Brain microvascular endothelial cell (primary cell): ENCODE data around the gene GLRX5.
A peak's percentile ranks its signal among the peaks of the same experiment; 100 is the strongest.

Experiments used
- DNase-seq: peaks from one replicate; pipeline ENCODE4 v3.0.0-alpha.2; 2020
- H3K27ac ChIP-seq: fragments of 250-450 bp; sonication (Bioruptor Pico); 2 replicates; pipeline ENCODE4 v1.5.1; 2020; ENCODE audit warnings: mild to moderate bottlenecking, moderate library complexity
- H3K27me3 ChIP-seq: fragments of 250-450 bp; sonication (Bioruptor Pico); replicated peaks from 2 replicates; pipeline ENCODE4 v1.5.1; 2020; ENCODE audit warnings: mild to moderate bottlenecking
- H3K36me3 ChIP-seq: fragments of 250-450 bp; sonication (Bioruptor Pico); replicated peaks from 2 replicates; pipeline ENCODE4 v1.5.1; 2020; ENCODE audit warnings: mild to moderate bottlenecking
- H3K4me3 ChIP-seq: 2 replicates; pipeline ENCODE4 v1.5.1; 2011; ENCODE audit warnings: low read depth, mild to moderate bottlenecking, control low read depth, low read length, moderate library complexity
- CTCF ChIP-seq: IDR thresholded peaks from 2 replicates; pipeline ENCODE4 v1.5.1; 2011; ENCODE audit warnings: low read depth, mild to moderate bottlenecking, moderate library complexity, low read length, control low read depth, inconsistent platforms; ENCODE audit errors: missing control alignments
- in situ Hi-C: cut with HindIII; loops from 2 replicates; pipeline ENCODE4 v1.10.0; 2017; ENCODE audit warnings: low sequenced_read_pairs, low pct_ligation_motif_present

Gene GLRX5

GRCh38 chr14:95500772-95501401 is 34.0 kb upstream of the GLRX5 start:
- H3K27ac ChIP-seq: no peak overlapping the region
- H3K4me3 ChIP-seq: no peak overlapping the region
- H3K27me3 ChIP-seq: no peaks in the 10 kb centered on the region
- DNase-seq: peak; percentile 73
- in situ Hi-C loops: no loop called here
- H3K36me3 ChIP-seq: no peaks in the 10 kb centered on the region
- no peak for TF ChIP-seq CTCF

- no peak for TF ChIP-seq CTCF
- DNase-seq: no peak
- H3K36me3 ChIP-seq: no peaks in the 10 kb centered on the region
- in situ Hi-C loops: no loop called here
- no peak overlapping the region for H3K4me3 ChIP-seq
- H3K27me3 ChIP-seq: no peaks in the 10 kb centered on the region
- no peak overlapping the region for H3K27ac ChIP-seq
Measured at GRCh38 chr14:95502381-95502950, 32.4 kb upstream of the GLRX5 start.

- in situ Hi-C loops: no loop called here
- no peak overlapping the region for H3K27ac ChIP-seq
- H3K27me3 ChIP-seq: no peaks in the 10 kb centered on the region
- DNase-seq: no peak
- H3K4me3 ChIP-seq: no peak overlapping the region
- no peak for TF ChIP-seq CTCF
- H3K36me3 ChIP-seq: no peaks in the 10 kb centered on the region
Measured at GRCh38 chr14:95503365-95504134, 31.3 kb upstream of the GLRX5 start.

GRCh38 chr14:95504135-95505029 is 30.5 kb upstream of the GLRX5 start:
- peak; percentile 56 for DNase-seq
- Histone ChIP-seq H3K4me3 (no peak overlapping the region), H3K36me3 (no peaks in the 10 kb centered on the region), H3K27me3 (no peaks in the 10 kb centered on the region), H3K27ac (no peak overlapping the region)
- no peak for TF ChIP-seq CTCF
- in situ Hi-C loops: no loop called here

GRCh38 chr14:95505030-95505589 is 29.7 kb upstream of the GLRX5 start:
- no peaks in the 10 kb centered on the region for H3K27me3 ChIP-seq
- no peaks in the 10 kb centered on the region for H3K36me3 ChIP-seq
- in situ Hi-C loops: no loop called here
- no peak for TF ChIP-seq CTCF
- H3K27ac ChIP-seq: no peak overlapping the region
- DNase-seq: no peak
- H3K4me3 ChIP-seq: no peak overlapping the region
